GM12874 (cell line): ENCODE data around the gene PALM3.

ENCODE experiments used
- CTCF ChIP-seq: IDR thresholded peaks from 2 replicates; pipeline ENCODE4 v1.5.1; 2011; ENCODE audit warnings: low read depth, mild to moderate bottlenecking, control low read depth, low read length, moderate library complexity; ENCODE audit not compliant: insufficient read depth

PALM3 gene

DNA sequence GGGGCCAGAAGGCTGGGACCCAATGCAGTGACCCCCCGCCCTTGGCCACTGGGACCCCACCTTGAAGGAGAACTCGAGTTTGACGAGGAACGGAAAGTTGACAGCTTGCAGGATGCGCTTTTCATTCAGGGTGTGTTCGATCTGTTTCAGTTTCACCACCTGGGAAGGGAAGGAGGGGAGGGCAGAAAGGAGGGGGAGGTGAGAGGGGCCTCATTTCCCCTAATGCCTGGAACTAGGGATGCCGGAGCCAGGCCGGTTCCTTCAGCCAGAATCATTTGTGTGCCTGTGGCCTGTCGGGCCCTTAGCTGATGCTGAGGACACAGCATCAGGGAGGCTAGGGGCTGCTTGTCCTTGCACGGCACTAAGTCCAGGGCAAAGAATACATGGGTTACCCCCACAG lies 40.9 kb upstream of the PALM3 start:
- TF ChIP-seq CTCF, result no peak

DNA sequence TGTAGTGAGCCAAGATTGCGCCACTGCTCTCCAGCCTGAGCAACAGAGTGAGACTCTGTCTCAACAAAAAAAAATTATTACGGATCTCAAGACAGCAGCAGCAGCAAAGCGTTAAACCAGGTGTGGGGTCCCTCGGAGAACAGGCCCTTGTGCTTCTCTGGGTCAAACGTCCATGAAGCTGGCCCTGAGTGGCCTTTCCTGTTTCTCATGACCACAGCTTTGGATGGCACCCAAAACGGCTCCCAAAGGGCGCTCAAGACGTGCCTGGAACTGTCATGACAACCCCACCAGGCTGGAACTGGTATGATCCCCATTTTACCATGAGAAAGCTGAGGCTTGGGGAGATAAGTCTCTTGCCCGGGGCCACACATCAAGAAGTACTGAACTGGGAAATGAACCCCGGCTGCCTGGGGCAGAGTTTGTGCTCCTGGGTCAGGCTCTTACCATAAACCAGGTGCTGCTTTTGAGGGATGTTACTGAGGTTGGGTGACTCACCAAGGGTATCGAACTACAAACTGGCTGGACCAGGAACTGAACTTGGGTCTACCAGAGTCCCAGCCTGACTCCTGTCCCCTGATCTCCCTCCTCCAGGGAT lies 40.3 kb upstream of the PALM3 start:
- TF ChIP-seq CTCF, result no peak

DNA sequence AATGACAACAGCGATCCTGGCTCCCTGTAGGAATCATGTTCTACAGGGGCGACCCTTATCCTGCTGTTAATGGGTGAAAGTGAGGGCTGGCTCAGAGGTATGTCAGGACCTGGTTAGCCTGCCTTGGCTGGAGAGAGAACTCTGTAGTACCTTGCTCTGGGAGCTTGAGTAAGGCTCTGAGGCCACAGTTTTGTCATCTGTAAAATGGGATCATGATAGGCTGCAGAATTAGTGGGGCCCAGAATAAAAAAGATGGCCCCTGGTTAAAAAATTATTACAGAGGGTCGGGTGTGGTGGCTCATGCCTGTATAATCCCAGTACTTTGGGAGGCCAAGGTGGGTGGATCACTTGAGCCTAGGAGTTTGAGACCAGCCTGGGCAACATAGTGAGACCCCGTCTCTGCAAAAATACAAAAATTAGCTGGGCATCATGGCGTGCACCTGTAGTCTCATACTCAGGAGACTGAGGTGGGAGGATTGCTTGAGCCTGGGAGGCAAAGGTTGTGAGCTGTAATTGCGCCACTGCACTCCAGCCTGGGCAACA lies 39.2 kb upstream of the PALM3 start:
- TF ChIP-seq CTCF, result no peak

DNA sequence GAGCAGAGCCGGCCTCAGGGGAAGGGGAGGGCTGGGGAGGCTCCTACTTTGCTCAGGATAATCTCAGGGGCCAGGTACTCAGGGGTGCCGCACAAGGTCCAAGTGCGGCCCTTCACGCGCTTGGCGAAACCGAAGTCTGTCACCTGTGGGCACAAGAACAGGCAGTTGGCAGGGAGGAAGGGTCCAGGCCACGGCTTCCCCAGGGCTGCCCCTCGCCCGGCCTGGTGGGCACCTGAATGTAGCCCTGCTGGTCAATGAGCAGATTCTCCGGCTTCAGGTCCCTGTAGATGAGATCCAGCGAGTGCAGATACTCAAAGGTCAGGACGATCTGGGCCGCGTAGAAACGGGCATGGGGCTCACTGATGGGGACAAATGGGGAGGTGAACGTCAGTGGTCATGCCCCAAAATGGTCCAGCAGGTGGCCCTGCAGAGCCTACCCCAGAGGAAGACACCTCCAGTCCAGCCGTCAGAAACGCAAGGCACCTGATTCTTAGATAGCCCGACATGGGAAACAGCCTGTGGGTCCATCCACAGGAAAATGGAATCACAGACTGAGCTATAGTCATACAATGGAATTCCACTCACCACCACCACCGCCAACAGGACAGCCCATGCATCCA lies 35.8 kb upstream of the PALM3 start:
- 0 out of 2 replicates have a peak, but pooled peaks have one; percentile 3 for TF ChIP-seq CTCF

DNA sequence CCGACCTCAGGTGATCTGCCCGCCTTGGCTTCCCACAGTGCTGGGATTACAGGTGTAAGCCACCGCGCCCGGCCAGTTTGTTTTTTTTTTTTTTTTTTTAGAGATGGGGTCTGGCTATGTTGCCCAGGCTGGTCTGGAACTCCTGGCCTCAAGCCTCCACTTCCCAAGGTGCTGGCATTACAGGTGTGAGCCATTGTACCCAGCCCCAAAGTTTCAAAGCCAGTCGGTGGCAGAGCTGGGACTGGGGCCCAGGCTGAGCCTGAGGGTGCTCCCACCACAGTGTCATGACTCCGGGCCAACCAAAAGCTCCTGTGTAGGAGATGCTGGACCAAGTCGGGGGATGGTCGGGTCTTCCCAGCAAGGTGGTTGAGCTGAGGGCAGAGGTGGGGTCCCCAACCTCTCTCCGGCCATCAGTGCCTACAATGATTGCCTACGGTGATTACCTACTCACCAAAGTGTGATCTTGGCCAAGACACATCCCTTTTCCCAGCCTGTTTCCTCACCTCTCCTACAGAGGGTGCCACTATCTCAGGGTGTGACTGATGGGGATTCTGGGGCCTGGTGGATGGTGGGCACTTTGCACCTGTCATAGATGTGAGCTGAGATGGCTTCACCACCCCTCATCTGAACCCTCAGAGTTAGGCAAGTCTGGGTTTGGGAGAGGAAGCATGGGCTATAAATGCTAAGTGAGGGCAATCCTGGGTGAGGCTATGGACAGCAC lies 34.6 kb upstream of the PALM3 start:
- TF ChIP-seq CTCF, result no peak

DNA sequence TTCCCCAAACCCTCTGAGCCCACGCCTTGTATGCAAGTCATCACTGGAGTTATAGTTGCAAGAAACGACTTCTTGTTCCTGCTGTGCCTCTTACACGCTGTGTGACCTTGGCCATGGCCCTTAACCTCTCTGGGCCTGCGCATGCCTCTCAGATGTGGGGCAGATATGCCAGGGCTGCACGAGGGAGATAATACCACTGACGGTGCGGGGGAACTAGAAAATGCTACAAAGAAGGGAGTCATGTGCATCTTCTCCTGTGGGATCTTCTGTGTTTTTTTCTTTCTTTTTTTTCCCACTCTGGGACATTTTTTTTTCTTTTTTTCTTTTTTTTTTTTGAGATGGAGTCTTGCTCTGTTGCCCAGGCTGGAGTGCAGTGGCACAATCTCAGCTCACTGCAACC lies 33.0 kb upstream of the PALM3 start:
- TF ChIP-seq CTCF, result no peak

DNA sequence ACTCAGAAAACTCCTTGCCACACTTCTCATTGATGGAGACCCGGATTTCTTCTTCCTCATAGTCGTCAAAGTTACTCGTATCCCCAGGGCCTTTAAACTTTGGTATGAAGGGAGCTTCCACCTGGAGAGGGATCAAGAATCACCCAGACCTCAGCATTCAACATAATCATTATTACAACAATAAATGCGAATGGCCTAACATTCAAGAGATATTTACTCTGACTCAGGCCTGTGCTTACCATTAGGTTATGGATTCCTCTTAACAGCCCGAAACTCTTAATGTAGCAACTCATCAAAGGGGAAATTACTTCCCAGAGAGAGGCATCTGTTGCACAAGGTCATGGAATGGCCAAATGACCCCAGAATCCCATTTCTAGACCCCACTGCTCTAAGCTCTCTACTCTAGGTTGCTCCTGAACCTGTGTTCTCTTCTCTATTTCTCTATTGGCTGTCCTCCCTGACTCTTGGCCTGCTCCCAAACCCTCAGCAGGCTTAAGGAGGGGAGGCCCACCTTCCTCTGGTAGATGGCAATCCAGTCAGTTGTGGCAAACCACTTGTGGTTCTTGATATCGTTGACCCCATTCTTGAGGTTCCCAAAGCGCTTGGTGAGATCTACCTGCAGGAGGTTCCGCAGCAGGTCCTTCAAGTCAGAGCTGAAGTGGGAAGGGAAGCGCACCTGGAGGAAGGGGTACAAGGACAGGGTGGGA lies 31.4 kb upstream of the PALM3 start:
- no peak for TF ChIP-seq CTCF
